Measurements from ENCODE around the gene SAT2.

DNA sequence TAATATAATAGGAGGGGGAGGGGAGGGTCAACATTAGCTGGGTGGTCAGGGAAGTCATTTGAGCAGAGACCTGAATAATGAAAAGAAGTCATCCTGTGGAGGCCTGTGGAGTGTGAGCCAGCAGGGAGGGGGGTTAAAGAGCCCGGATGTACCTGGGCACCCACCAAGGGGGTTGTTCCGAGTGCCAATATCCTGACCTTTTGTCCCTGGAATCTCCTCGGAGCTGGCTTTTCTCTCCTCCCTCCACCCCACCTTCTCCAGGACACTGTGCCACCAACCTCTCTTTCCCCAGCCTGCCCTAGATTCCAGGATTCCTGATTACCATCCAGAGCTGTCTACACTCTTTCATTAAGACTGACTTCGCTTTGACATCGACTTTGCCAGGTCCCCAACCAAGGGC, 8.5 kb upstream of the SAT2 start:
- TF ChIP-seq CTCF (IDR thresholded peaks at IDR 0.05) (no peak), POLR2A (IDR thresholded peaks at IDR 0.05) (no peak), POLR2AphosphoS5 (IDR thresholded peaks at IDR 0.05) (no peak)
